ENCODE measurements around the gene SLPI. TPM values are rescaled to one million over a fixed set of nuclear protein-coding genes. Genes with fewer than 3 reads are reported as not detected.

Gene SLPI
- polyA plus RNA-seq, 1 donor = not detected

GRCh38 chr20:45218124-45218523 is 36.2 kb downstream of the SLPI start:
- DNase-seq (ENCODE audit: low read depth) = no peak

- no peak for DNase-seq (ENCODE audit: low read depth)
Measured at GRCh38 chr20:45212836-45213235, 41.5 kb downstream of the SLPI start.

GRCh38 chr20:45211569-45212474 is 42.5 kb downstream of the SLPI start:
- DNase-seq (ENCODE audit: low read depth) = no peak

GRCh38 chr20:45209924-45210323 is 44.4 kb downstream of the SLPI start:
- no peak for DNase-seq (ENCODE audit: low read depth)

GRCh38 chr20:45206725-45207124 is 47.6 kb downstream of the SLPI start, which contains the start of gene SEMG1:
SEMG1 (plus strand) TSS chr20:45207033; CDS start chr20:45207054, 21 bp downstream.
- no peak for DNase-seq (ENCODE audit: low read depth)

Other genes with a start within 250 kb of the SLPI start
- gene KCNS1, start 153.4 kb downstream of the SLPI start, polyA plus RNA-seq (ENCODE audit: insufficient read length) = not detected
- not detected for gene WFDC5, start 139.4 kb downstream of the SLPI start, polyA plus RNA-seq (ENCODE audit: insufficient read length)
- gene WFDC12, start 130.1 kb downstream of the SLPI start, polyA plus RNA-seq (ENCODE audit: insufficient read length) = not detected
- not detected for gene PI3, start 79.7 kb downstream of the SLPI start, polyA plus RNA-seq (ENCODE audit: insufficient read length)
- not detected for gene SEMG1, start 47.5 kb downstream of the SLPI start, polyA plus RNA-seq (ENCODE audit: insufficient read length)
- gene SEMG2, start 33.2 kb downstream of the SLPI start, polyA plus RNA-seq (ENCODE audit: insufficient read length) = not detected
- not detected for gene RBPJL, start 52.3 kb upstream of the SLPI start, polyA plus RNA-seq (ENCODE audit: insufficient read length)
- 0.57 TPM for gene MATN4, start 53.7 kb upstream of the SLPI start, polyA plus RNA-seq (ENCODE audit: insufficient read length)
- gene SDC4, start 93.9 kb upstream of the SLPI start, polyA plus RNA-seq (ENCODE audit: insufficient read length) = 8.5 TPM
- gene SYS1, start 108.6 kb upstream of the SLPI start, polyA plus RNA-seq (ENCODE audit: insufficient read length) = 14.2 TPM
- gene TP53TG5, start 123.8 kb upstream of the SLPI start, polyA plus RNA-seq (ENCODE audit: insufficient read length) = 0.68 TPM
- gene DBNDD2, start 153.7 kb upstream of the SLPI start, polyA plus RNA-seq (ENCODE audit: insufficient read length) = 30.5 TPM
- gene PIGT, start 161.6 kb upstream of the SLPI start, polyA plus RNA-seq (ENCODE audit: insufficient read length) = 70.1 TPM
- 0.25 TPM for gene WFDC2, start 215.2 kb upstream of the SLPI start, polyA plus RNA-seq (ENCODE audit: insufficient read length)

Measured in forelimb muscle (tissue), 1 donor.